ENCODE measurements around the gene ZNF335.

DNA sequence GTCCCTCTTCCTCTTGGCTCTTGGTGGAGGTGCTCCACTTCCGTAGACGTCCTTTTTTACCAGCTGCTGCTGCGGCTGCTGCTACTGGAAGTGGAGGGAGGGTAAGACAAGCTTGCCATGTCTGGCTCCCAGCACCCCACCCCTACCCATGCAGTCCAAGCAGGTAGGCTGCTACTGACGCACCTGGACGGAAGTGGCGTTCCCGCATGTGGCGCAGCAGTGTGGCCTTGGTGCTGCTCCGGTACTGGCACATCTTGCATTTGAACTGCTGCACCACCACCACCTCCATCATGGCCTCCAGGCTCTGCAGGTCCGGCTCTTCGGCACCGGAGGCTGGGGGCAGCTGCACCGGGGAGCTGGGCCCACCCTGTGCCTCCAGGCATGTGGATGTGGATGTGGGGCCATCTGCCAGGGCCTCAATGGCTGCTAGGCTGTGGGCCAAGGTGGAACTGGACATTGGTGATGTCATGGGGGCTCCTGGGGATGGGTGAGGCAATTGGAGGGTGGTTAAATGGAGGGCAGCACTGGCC is 4.4 kb downstream of the ZNF335 start:
- TF ChIP-seq LEF1 (IDR thresholded peaks at IDR 0.05; ENCODE audit: borderline replicate concordance) (no peak), SUZ12 (IDR thresholded peaks at IDR 0.05) (no peak), ARNT (IDR thresholded peaks at IDR 0.05) (no peak), HDGF (IDR thresholded peaks at IDR 0.05; ENCODE audit: borderline replicate concordance) (no peak), FOXA1 (IDR thresholded peaks at IDR 0.05) (no peak), CTBP1 (IDR thresholded peaks at IDR 0.05; ENCODE audit: borderline replicate concordance) (no peak)

Data from HEK293T (cell line).